Measurements from ENCODE around the gene ZBTB24. TPM values are rescaled to one million over a fixed set of nuclear protein-coding genes. Genes with fewer than 3 reads are reported as not detected.

ZBTB24 gene
- total and polyA plus RNA-seq, 2 of the 13 experiments (the other 11 are each of a cell fraction or from before 2014, with no cell fraction given): 1.5 to 6.2 TPM

- BruUV-seq (replicated peaks): no TSS peak
- H3K4me3 ChIP-seq (replicated peaks in 1 of 3; ENCODE audit: insufficient read depth in 1 of 3, low read depth in 2 of 3, low read length in 3 of 3): no peak overlapping the region
- TF ChIP-seq ZFP37 (CRISPR knock-in tag; IDR thresholded peaks at IDR 0.05; ENCODE audit: borderline replicate concordance): no peak
- no peak for TF ChIP-seq MYNN (CRISPR knock-in tag; IDR thresholded peaks at IDR 0.05; ENCODE audit: low read depth)
- TF ChIP-seq PRDM4 (CRISPR knock-in tag; IDR thresholded peaks at IDR 0.05; ENCODE audit: borderline replicate concordance): no peak
- TF ChIP-seq AGO1 (IDR thresholded peaks at IDR 0.05; ENCODE audit: low read depth, low read length, poor library complexity, severe bottlenecking): no peak
- no peak for TF ChIP-seq ZNF761 (CRISPR knock-in tag; conservative IDR thresholded peaks at IDR 0.05)
- TF ChIP-seq PAF1 (CRISPR knock-in tag; IDR thresholded peaks at IDR 0.05): no peak
- no peak for TF ChIP-seq ARNT2 (CRISPR knock-in tag; IDR thresholded peaks at IDR 0.05; ENCODE audit: low read depth)
- TF ChIP-seq ZNF232 (CRISPR knock-in tag; IDR thresholded peaks at IDR 0.05; ENCODE audit: borderline replicate concordance): no peak
- TF ChIP-seq CHD2 (IDR thresholded peaks at IDR 0.05; ENCODE audit: low read depth, low read length): no peak
- TF ChIP-seq, protein P1, sequence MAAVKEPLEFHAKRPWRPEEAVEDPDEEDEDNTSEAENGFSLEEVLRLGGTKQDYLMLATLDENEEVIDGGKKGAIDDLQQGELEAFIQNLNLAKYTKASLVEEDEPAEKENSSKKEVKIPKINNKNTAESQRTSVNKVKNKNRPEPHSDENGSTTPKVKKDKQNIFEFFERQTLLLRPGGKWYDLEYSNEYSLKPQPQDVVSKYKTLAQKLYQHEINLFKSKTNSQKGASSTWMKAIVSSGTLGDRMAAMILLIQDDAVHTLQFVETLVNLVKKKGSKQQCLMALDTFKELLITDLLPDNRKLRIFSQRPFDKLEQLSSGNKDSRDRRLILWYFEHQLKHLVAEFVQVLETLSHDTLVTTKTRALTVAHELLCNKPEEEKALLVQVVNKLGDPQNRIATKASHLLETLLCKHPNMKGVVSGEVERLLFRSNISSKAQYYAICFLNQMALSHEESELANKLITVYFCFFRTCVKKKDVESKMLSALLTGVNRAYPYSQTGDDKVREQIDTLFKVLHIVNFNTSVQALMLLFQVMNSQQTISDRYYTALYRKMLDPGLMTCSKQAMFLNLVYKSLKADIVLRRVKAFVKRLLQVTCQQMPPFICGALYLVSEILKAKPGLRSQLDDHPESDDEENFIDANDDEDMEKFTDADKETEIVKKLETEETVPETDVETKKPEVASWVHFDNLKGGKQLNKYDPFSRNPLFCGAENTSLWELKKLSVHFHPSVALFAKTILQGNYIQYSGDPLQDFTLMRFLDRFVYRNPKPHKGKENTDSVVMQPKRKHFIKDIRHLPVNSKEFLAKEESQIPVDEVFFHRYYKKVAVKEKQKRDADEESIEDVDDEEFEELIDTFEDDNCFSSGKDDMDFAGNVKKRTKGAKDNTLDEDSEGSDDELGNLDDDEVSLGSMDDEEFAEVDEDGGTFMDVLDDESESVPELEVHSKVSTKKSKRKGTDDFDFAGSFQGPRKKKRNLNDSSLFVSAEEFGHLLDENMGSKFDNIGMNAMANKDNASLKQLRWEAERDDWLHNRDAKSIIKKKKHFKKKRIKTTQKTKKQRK (IDR thresholded peaks at IDR 0.05; ENCODE audit: low read length): no peak
- TF ChIP-seq ARID2 (CRISPR knock-in tag; IDR thresholded peaks at IDR 0.05; ENCODE audit: borderline replicate concordance): no peak
- no peaks in the 10 kb centered on the region for H4K20me1 ChIP-seq (ENCODE audit: insufficient read depth, low read length)
- H3K4me1 ChIP-seq (ENCODE audit: insufficient read depth, low read length): no peaks in the 10 kb centered on the region
- H3K79me2 ChIP-seq (ENCODE audit: insufficient read depth, low read length): no peaks in the 10 kb centered on the region
- H3K9me3 ChIP-seq (ENCODE audit: low read length): no peaks in the 10 kb centered on the region
- ATAC-seq: no peak
- intact Hi-C loops (cut with micrococcal nuclease; ENCODE audit: unreplicated experiment): no loop called here
- ChIA-PET POLR2A (interaction anchor here (0.6 kb wide), 1 partner anchor 11 kb away, joined by 3 read pairs; no protein-coding TSS in a partner anchor), CTCF (ENCODE audit: low intra/inter-chr PET ratio, low total read pairs) (no interaction called here)
- WGBS (ENCODE audit: low lambda C conversion rate): 89% methylated on average over 5 of the region's 5 CpGs
- FAIRE-seq: no peak
- no peak overlapping the region for H3K27ac ChIP-seq (ENCODE audit: extremely low read length, insufficient read depth, low read length)
- no peaks in the 10 kb centered on the region for H3K27me3 ChIP-seq (ENCODE audit: control insufficient read depth in 1 of 2, insufficient read depth in 2 of 2, low read length in 2 of 2)
- peaks cover 17 to 64% of the 10 kb centered on the region in 2 experiments; a peak in 4 of 5 replicates for H3K36me3 ChIP-seq (replicated peaks in 1 of 2; ENCODE audit: control insufficient read depth in 1 of 2, insufficient read depth in 2 of 2, low read length in 2 of 2)
- no peak overlapping the region for H3K4me2 ChIP-seq (ENCODE audit: low read depth, low read length)
- H2AFZ ChIP-seq (ENCODE audit: low read length): no peak overlapping the region
- no peak overlapping the region for H3K9ac ChIP-seq (ENCODE audit: insufficient read depth, low read depth, low read length)
- DNase-seq (ENCODE audit: low spot score): no peak
- in situ Hi-C loops (cut with HindIII; ENCODE audit: extremely low pct_ligation_motif_present, low pct_unique_long_range_greater_than_20kb): no loop called here
Measured at GRCh38 chr6:109471105-109471810, 11.8 kb downstream of the ZBTB24 start.
